Lung microvascular endothelial cell (primary cell): ENCODE results near the gene ZNF783. TPM values are rescaled to one million over a fixed set of nuclear protein-coding genes. Genes with fewer than 3 reads are reported as not detected.
"Not testable (repeated sequence)": the region's sequence is repeated elsewhere in the genome, so short reads cannot be mapped to it uniquely, and the experiment has no call there.

Source experiments
- DNase-seq, 2 donors: peaks; one replicate each; pipeline versions ENCODE4 v3.0.0 to v3.0.0-alpha.2; 2010; ENCODE audit warnings: low read depth in 2 of 2
- total RNA-seq: library from RNA; depleted of rRNA; stranded (reverse); fragments of >200 nt; gene quantifications from 2 replicates; pipeline ENCODE4 v1.2.1, GENCODE V29; 2014

ZNF783 gene
- total RNA-seq, 1 donor from 2014 or later, result 4.8 TPM

- no peak for DNase-seq
Measured at GRCh38 chr7:149297034-149297755, 35.2 kb downstream of the ZNF783 start.

- DNase-seq, result peak in 1 of 2 donors; percentile 10
Measured at GRCh38 chr7:149300620-149301285, 38.8 kb downstream of the ZNF783 start.

- no peak for DNase-seq
Measured at GRCh38 chr7:149302222-149302621, 40.2 kb downstream of the ZNF783 start.

- no peak for DNase-seq
Measured at GRCh38 chr7:149302865-149303264, 40.9 kb downstream of the ZNF783 start.

GRCh38 chr7:149304006-149304405, 42.0 kb downstream of the ZNF783 start:
- DNase-seq, result no peak

GRCh38 chr7:149306854-149307253, 44.9 kb downstream of the ZNF783 start:
- no peak for DNase-seq

- DNase-seq, result no peak
Measured at GRCh38 chr7:149307775-149308501, 45.9 kb downstream of the ZNF783 start.

- peak; percentile 56 to 75 for DNase-seq
Measured at GRCh38 chr7:149310113-149310836, 48.3 kb downstream of the ZNF783 start.

GRCh38 chr7:149310990-149311573, 49.1 kb downstream of the ZNF783 start:
- DNase-seq, result no peak

- DNase-seq, result no peak
Measured at GRCh38 chr7:149313981-149314380, 52.0 kb downstream of the ZNF783 start.

- DNase-seq, result no peak
Measured at GRCh38 chr7:149316606-149317005, 54.6 kb downstream of the ZNF783 start.

GRCh38 chr7:149317496-149317895, 55.5 kb downstream of the ZNF783 start:
- no peak for DNase-seq

- no peak for DNase-seq
Measured at GRCh38 chr7:149317986-149318672, 56.1 kb downstream of the ZNF783 start.

- no peak for DNase-seq
Measured at GRCh38 chr7:149319376-149319775, 57.4 kb downstream of the ZNF783 start.

GRCh38 chr7:149320313-149321124, 58.5 kb downstream of the ZNF783 start:
- no peak for DNase-seq

- not testable (repeated sequence) for DNase-seq
Measured at GRCh38 chr7:149321125-149321905, 59.3 kb downstream of the ZNF783 start.

GRCh38 chr7:149321978-149322541, 60.1 kb downstream of the ZNF783 start:
- DNase-seq, result peak in 1 of 2 donors; percentile 8

GRCh38 chr7:149322737-149323136, 60.7 kb downstream of the ZNF783 start:
- DNase-seq, result no peak

- DNase-seq, result no peak
Measured at GRCh38 chr7:149325248-149325647, 63.3 kb downstream of the ZNF783 start.
